Nephron (organoid): ENCODE results near the gene ARID1A.

Experiments
- H3K27ac Mint-ChIP-seq, 3 experiments: 2 replicates each; pipeline ENCODE4 v1.8.0; 2020; ENCODE audit warnings: mixed read lengths in 3 of 3, mild to moderate bottlenecking in 2 of 3, moderate library complexity in 1 of 3
- H3K27me3 Mint-ChIP-seq: 2 replicates; pipeline ENCODE4 v1.8.0; 2021; ENCODE audit warnings: low read depth, mild to moderate bottlenecking, moderate library complexity, mixed read lengths
- H3K36me3 Mint-ChIP-seq: 2 replicates; pipeline ENCODE4 v1.8.0; 2020; ENCODE audit warnings: low read depth, mixed read lengths
- H3K4me1 Mint-ChIP-seq: 2 replicates; pipeline ENCODE4 v1.8.0; 2020; ENCODE audit warnings: mixed read lengths
- H3K4me3 Mint-ChIP-seq, 3 experiments: 2 replicates each; pipeline ENCODE4 v1.8.0; 2020; ENCODE audit warnings: mild to moderate bottlenecking in 3 of 3, mixed read lengths in 3 of 3, moderate library complexity in 2 of 3
- H3K9me3 Mint-ChIP-seq: 2 replicates; pipeline ENCODE4 v1.8.0; 2020; ENCODE audit warnings: mixed read lengths
- CTCF ChIP-seq, 3 experiments: fragments of 200-600 bp; sonication (generic); IDR thresholded peaks; one replicate each; pipeline ENCODE4 v1.5.0; 2021; ENCODE audit warnings: antibody characterized with exemption in 3 of 3; ENCODE audit not compliant: unreplicated experiment in 3 of 3

The ARID1A gene

GRCh38 chr1:26706315-26706714 lies 10.5 kb downstream of the ARID1A start:
- H3K9me3 Mint-ChIP-seq: no peaks in the 10 kb centered on the region
- H3K36me3 Mint-ChIP-seq: peaks cover 32% of the 10 kb centered on the region
- no peaks in the 10 kb centered on the region for H3K27me3 Mint-ChIP-seq
- H3K4me3 Mint-ChIP-seq: peak overlapping the region; percentile 32 to 52 (median 33)
- H3K4me1 Mint-ChIP-seq: peaks cover 21% of the 10 kb centered on the region
- TF ChIP-seq CTCF (IDR thresholded peaks at IDR 0.05; ENCODE audit: unreplicated experiment in 3 of 3): no peak
- peak overlapping the region; percentile 59 to 85 (median 84) for H3K27ac Mint-ChIP-seq

DNA sequence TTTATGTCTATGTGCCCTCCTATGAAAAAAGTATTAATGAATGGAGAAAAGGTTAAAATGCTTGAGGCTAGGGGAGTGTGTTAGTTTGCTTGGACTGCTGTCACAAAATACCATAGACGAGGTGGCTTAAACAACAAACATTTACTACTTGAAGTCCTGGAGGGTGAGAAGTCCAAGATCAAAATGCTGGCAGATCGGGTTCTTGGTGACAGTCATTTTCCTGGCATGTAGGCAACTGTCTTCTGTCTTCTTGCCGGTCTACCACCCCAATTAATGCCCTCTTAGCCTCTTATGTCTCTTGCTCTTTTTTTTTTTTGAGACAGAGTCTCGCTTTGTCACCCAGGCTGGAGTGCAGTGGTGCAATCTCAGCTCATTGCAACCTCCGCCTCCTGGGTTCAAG lies 15.0 kb downstream of the ARID1A start:
- H3K9me3 Mint-ChIP-seq: no peaks in the 10 kb centered on the region
- H3K27ac Mint-ChIP-seq: no peak overlapping the region
- H3K27me3 Mint-ChIP-seq: no peaks in the 10 kb centered on the region
- H3K36me3 Mint-ChIP-seq: peaks cover 56% of the 10 kb centered on the region
- H3K4me3 Mint-ChIP-seq: no peak overlapping the region
- H3K4me1 Mint-ChIP-seq: peaks cover 32% of the 10 kb centered on the region
- TF ChIP-seq CTCF (IDR thresholded peaks at IDR 0.05; ENCODE audit: unreplicated experiment in 3 of 3): no peak

DNA sequence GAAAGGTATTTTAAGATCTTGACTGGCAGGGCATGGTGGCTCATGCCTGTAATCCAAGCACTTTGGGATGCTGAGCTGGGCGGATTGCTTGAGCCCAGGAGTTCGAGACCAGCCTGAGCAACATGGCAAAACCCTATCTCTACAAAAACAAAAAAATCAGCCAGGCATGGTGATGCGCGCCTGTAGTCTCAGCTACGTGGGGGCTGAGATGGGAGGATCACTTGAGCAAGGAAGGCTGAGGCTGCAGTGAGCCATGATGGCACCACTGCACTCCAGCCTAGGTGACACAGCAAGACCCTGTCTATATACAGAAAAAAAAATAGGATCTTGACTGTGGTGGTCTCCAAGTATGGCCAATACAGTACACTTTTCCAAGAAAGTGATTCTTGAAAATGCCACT lies 16.0 kb downstream of the ARID1A start:
- Mint-ChIP-seq H3K36me3 (peaks cover 56% of the 10 kb centered on the region), H3K4me3 (no peak overlapping the region), H3K9me3 (no peaks in the 10 kb centered on the region), H3K4me1 (peaks cover 29% of the 10 kb centered on the region), H3K27ac (no peak overlapping the region), H3K27me3 (no peaks in the 10 kb centered on the region)
- TF ChIP-seq CTCF (IDR thresholded peaks at IDR 0.05; ENCODE audit: unreplicated experiment in 3 of 3): no peak

DNA sequence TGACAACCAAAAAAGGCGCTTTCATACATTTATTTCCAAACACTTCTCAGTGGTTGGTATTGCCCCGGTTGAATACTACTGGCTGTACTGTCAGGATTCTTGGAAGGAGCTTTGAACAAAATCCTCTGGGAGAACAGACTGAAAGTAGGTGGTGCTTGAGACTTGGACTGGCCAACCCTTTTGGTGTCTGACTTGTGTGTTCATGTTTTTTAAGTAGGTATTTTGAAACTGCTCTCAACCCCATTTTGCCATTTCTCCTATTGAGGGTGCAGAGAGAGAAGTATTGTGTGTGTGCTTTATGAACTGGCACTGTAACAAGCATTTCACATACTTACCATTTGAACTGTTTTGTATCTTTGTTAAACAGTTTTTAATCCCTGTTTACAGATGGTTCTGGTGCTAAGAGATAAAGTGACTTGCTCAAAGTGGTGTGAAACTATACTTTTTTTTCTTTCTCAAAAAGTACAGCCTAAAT lies 21.2 kb downstream of the ARID1A start:
- H3K4me1 Mint-ChIP-seq: peaks cover 58% of the 10 kb centered on the region
- no peak overlapping the region for H3K4me3 Mint-ChIP-seq
- no peak for TF ChIP-seq CTCF (IDR thresholded peaks at IDR 0.05; ENCODE audit: unreplicated experiment in 3 of 3)
- peak overlapping the region; percentile 2 to 45 (median 17) for H3K27ac Mint-ChIP-seq
- no peaks in the 10 kb centered on the region for H3K27me3 Mint-ChIP-seq
- peaks cover 62% of the 10 kb centered on the region for H3K36me3 Mint-ChIP-seq
- no peaks in the 10 kb centered on the region for H3K9me3 Mint-ChIP-seq

GRCh38 chr1:26719205-26719604 lies 23.4 kb downstream of the ARID1A start:
- Mint-ChIP-seq H3K4me3 (no peak overlapping the region), H3K27ac (peak overlapping the region in 1 of 3 experiments; percentile 36), H3K27me3 (no peaks in the 10 kb centered on the region), H3K4me1 (peaks cover 73% of the 10 kb centered on the region), H3K9me3 (no peaks in the 10 kb centered on the region), H3K36me3 (peaks cover 47% of the 10 kb centered on the region)
- no peak for TF ChIP-seq CTCF (IDR thresholded peaks at IDR 0.05; ENCODE audit: unreplicated experiment in 3 of 3)

- Mint-ChIP-seq H3K27me3 (no peaks in the 10 kb centered on the region), H3K4me3 (peak overlapping the region in 2 of 3 experiments; percentile 20 to 38), H3K9me3 (no peaks in the 10 kb centered on the region), H3K4me1 (peaks cover 75% of the 10 kb centered on the region), H3K27ac (peak overlapping the region; percentile 29 to 89 (median 34)), H3K36me3 (peaks cover 30% of the 10 kb centered on the region)
- TF ChIP-seq CTCF (IDR thresholded peaks at IDR 0.05; ENCODE audit: unreplicated experiment in 3 of 3): no peak
Measured at GRCh38 chr1:26721669-26722355, 26.0 kb downstream of the ARID1A start.
